Parathyroid adenoma (tissue), 2 donors: ENCODE data around the gene TBC1D4.

ENCODE experiments used
- H2AFZ ChIP-seq: fragments of 300-600 bp; sonication (generic); one replicate; pipeline ENCODE4 v1.7.0; 2017; ENCODE audit warnings: antibody characterized with exemption, mild to moderate bottlenecking
- H3K27ac ChIP-seq: fragments of 300-600 bp; sonication (generic); one replicate; pipeline ENCODE4 v1.7.0; 2017
- H3K27me3 ChIP-seq: fragments of 300-600 bp; sonication (generic); one replicate; pipeline ENCODE4 v1.7.0; 2017; ENCODE audit warnings: low read length; ENCODE audit not compliant: control insufficient read depth, insufficient read depth
- H3K36me3 ChIP-seq: fragments of 300-600 bp; sonication (generic); one replicate; pipeline ENCODE4 v1.7.0; 2017; ENCODE audit warnings: low read length; ENCODE audit not compliant: control insufficient read depth, insufficient read depth
- H3K4me1 ChIP-seq: fragments of 300-600 bp; sonication (generic); one replicate; pipeline ENCODE4 v1.7.0; 2017; ENCODE audit warnings: control low read depth
- H3K4me2 ChIP-seq: fragments of 300-600 bp; sonication (generic); one replicate; pipeline ENCODE4 v1.7.0; 2017; ENCODE audit warnings: low read length
- H3K4me3 ChIP-seq: fragments of 300-600 bp; sonication (generic); one replicate; pipeline ENCODE4 v1.7.0; 2017; ENCODE audit warnings: low read depth, low read length
- H3K79me2 ChIP-seq: fragments of 300-600 bp; sonication (generic); one replicate; pipeline ENCODE4 v1.7.0; 2017; ENCODE audit warnings: control low read depth
- H3K9ac ChIP-seq: fragments of 300-600 bp; sonication (generic); one replicate; pipeline ENCODE4 v1.7.0; 2017; ENCODE audit warnings: mild to moderate bottlenecking
- H3K9me3 ChIP-seq: fragments of 300-600 bp; sonication (generic); one replicate; pipeline ENCODE4 v1.7.0; 2017; ENCODE audit warnings: low read length; ENCODE audit not compliant: control insufficient read depth
- CTCF ChIP-seq: fragments of 300-600 bp; sonication (generic); IDR thresholded peaks from one replicate; pipeline ENCODE4 v1.7.0; 2017; ENCODE audit warnings: antibody characterized with exemption, mild to moderate bottlenecking
- donor health status: primary hyperparathyroidism.

Gene TBC1D4

DNA sequence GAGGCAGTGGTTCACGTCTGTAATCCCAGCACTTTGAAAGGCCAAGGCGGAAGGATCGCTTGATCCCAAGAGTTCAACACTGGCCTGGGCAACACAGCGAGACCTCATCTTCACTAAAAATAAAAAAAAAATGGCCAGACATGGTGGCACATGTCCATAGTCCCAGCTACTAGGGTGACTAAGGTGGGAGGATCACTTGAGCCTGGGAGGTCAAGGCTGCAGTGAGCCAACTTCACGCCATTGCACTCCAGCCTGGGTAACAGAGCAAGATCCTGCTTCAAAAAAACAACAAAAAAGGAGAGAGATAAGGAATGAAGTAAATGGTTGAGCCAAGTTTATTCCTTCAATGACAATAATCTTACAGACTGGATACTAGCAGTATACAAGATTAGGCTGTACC, 21.3 kb downstream of the TBC1D4 start:
- Histone ChIP-seq H3K36me3 (no peaks in the 10 kb centered on the region), H3K9me3 (no peaks in the 10 kb centered on the region), H3K79me2 (no peaks in the 10 kb centered on the region), H3K4me3 (no peak overlapping the region), H3K4me2 (no peak overlapping the region), H3K27ac (no peak overlapping the region), H3K27me3 (no peaks in the 10 kb centered on the region), H3K9ac (no peak overlapping the region), H3K4me1 (peaks cover 5% of the 10 kb centered on the region), H2AFZ (no peak overlapping the region)
- TF ChIP-seq CTCF, result no peak

GRCh38 chr13:75458696-75459422, 23.1 kb downstream of the TBC1D4 start:
- Histone ChIP-seq H3K36me3 (no peaks in the 10 kb centered on the region), H3K4me3 (no peak overlapping the region), H3K9ac (no peak overlapping the region), H3K27ac (no peak overlapping the region), H2AFZ (no peak overlapping the region), H3K79me2 (no peaks in the 10 kb centered on the region), H3K4me1 (peaks cover 5% of the 10 kb centered on the region), H3K4me2 (no peak overlapping the region), H3K9me3 (no peaks in the 10 kb centered on the region), H3K27me3 (no peaks in the 10 kb centered on the region)
- TF ChIP-seq CTCF, result no peak

- H3K4me3 ChIP-seq, result no peak overlapping the region
- peaks cover 5% of the 10 kb centered on the region for H3K4me1 ChIP-seq
- no peaks in the 10 kb centered on the region for H3K79me2 ChIP-seq
- H3K9ac ChIP-seq, result no peak overlapping the region
- H2AFZ ChIP-seq, result no peak overlapping the region
- H3K27ac ChIP-seq, result no peak overlapping the region
- no peaks in the 10 kb centered on the region for H3K9me3 ChIP-seq
- no peaks in the 10 kb centered on the region for H3K36me3 ChIP-seq
- no peak for TF ChIP-seq CTCF
- no peaks in the 10 kb centered on the region for H3K27me3 ChIP-seq
- H3K4me2 ChIP-seq, result no peak overlapping the region
Observed at GRCh38 chr13:75455962-75456361, 26.0 kb downstream of the TBC1D4 start.

DNA sequence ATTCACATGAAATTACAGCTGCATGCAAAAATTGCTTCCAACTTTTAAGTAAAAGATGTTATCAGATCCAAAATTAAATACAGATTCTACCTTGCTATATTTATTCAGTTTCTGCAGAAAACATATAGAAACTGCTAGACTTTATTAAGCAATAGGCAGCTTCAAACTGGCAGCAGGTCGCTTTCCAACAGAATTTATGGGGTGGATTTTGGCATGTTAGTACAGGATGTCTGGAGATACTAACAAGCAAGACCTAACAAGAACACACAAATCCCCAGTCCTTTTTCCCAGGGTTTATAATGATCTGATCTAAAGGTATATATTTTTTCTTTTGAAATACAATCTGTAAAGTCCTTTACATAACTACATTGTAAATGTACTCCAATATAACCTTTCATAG, 27.5 kb downstream of the TBC1D4 start:
- no peaks in the 10 kb centered on the region for H3K9me3 ChIP-seq
- H3K27me3 ChIP-seq, result no peaks in the 10 kb centered on the region
- H3K9ac ChIP-seq, result no peak overlapping the region
- H3K4me1 ChIP-seq, result peaks cover 5% of the 10 kb centered on the region
- no peak for TF ChIP-seq CTCF
- H3K27ac ChIP-seq, result no peak overlapping the region
- no peaks in the 10 kb centered on the region for H3K36me3 ChIP-seq
- no peak overlapping the region for H3K4me3 ChIP-seq
- H3K4me2 ChIP-seq, result no peak overlapping the region
- H3K79me2 ChIP-seq, result no peaks in the 10 kb centered on the region
- H2AFZ ChIP-seq, result no peak overlapping the region

- Histone ChIP-seq H3K27ac (no peak overlapping the region), H2AFZ (no peak overlapping the region), H3K4me2 (no peak overlapping the region), H3K36me3 (no peaks in the 10 kb centered on the region), H3K79me2 (no peaks in the 10 kb centered on the region), H3K4me3 (no peak overlapping the region), H3K27me3 (no peaks in the 10 kb centered on the region), H3K4me1 (peaks cover 5% of the 10 kb centered on the region), H3K9ac (no peak overlapping the region), H3K9me3 (no peaks in the 10 kb centered on the region)
- no peak for TF ChIP-seq CTCF
Observed at GRCh38 chr13:75452564-75452963, 29.4 kb downstream of the TBC1D4 start.
